Stimulated activated CD4-positive, alpha-beta T cell treated with anti-CD3 and anti-CD28 coated beads, Interleukin-1b, Interleukin-23, amount 100 ng/mL, for 48 hours (primary cell): ENCODE data around the gene PAK6.

Experiments
- DNase-seq: peaks from one replicate; pipeline ENCODE4 v3.0.0-alpha.2; 2020

The PAK6 gene

GRCh38 chr15:40238532-40239403 is at the start of gene PAK6:
Gene PAK6, plus strand, starts transcription at chr15:40239063. Its CDS starts 25,723 bp downstream, at chr15:40264786.
- DNase-seq = peak; percentile 57

GRCh38 chr15:40190591-40190990 is 48.3 kb upstream of the PAK6 start:
- DNase-seq = no peak

GRCh38 chr15:40192942-40193341 is 45.9 kb upstream of the PAK6 start:
- DNase-seq = no peak

- DNase-seq = no peak
These were observed 41.4 kb upstream of the PAK6 start for GRCh38 chr15:40197434-40197833.

- no peak for DNase-seq
These were observed 40.3 kb upstream of the PAK6 start for GRCh38 chr15:40198355-40199085.

GRCh38 chr15:40204100-40204499 is 34.8 kb upstream of the PAK6 start:
- no peak for DNase-seq

GRCh38 chr15:40217166-40217824 is 21.6 kb upstream of the PAK6 start:
- DNase-seq = peak; percentile 24

- no peak for DNase-seq
These were observed 19.1 kb upstream of the PAK6 start for GRCh38 chr15:40219801-40220200.

GRCh38 chr15:40222131-40222530 is 16.7 kb upstream of the PAK6 start:
- DNase-seq = no peak

- no peak for DNase-seq
These were observed 12.1 kb upstream of the PAK6 start for GRCh38 chr15:40226736-40227135.

- DNase-seq = no peak
These were observed 9.5 kb upstream of the PAK6 start for GRCh38 chr15:40229316-40229715.

- DNase-seq = no peak
These were observed 8.9 kb upstream of the PAK6 start for GRCh38 chr15:40229956-40230355.

GRCh38 chr15:40232625-40233070 is 6.2 kb upstream of the PAK6 start:
- no peak for DNase-seq

GRCh38 chr15:40233727-40234577 is 4.9 kb upstream of the PAK6 start:
- no peak for DNase-seq

- DNase-seq = no peak
These were observed 4.1 kb upstream of the PAK6 start for GRCh38 chr15:40234783-40235182.

- no peak for DNase-seq
These were observed 3.5 kb upstream of the PAK6 start for GRCh38 chr15:40235201-40235885.

- no peak for DNase-seq
These were observed 485 bp downstream of the PAK6 start for GRCh38 chr15:40239404-40239692.

- no peak for DNase-seq
These were observed 1.1 kb downstream of the PAK6 start for GRCh38 chr15:40239693-40240618.

GRCh38 chr15:40240619-40241221 is 1.9 kb downstream of the PAK6 start:
- no peak for DNase-seq
